Effector memory CD4-positive, alpha-beta T cell (primary cell): ENCODE data around the gene SCAI.

Source experiments
- DNase-seq, 3 donors: peaks; one replicate each; pipeline ENCODE4 v3.0.0-alpha.2; 2020
- H3K27ac ChIP-seq: 2 replicates; pipeline ENCODE4 v1.7.0; 2013; ENCODE audit warnings: mild to moderate bottlenecking, low read length, moderate library complexity; ENCODE audit not compliant: insufficient read depth, poor library complexity, severe bottlenecking
- H3K27me3 ChIP-seq: replicated peaks from 2 replicates; pipeline ENCODE4 v1.7.0; 2013; ENCODE audit warnings: mild to moderate bottlenecking, low read length; ENCODE audit not compliant: insufficient read depth, control insufficient read depth, poor library complexity, severe bottlenecking
- H3K36me3 ChIP-seq: 2 replicates; pipeline ENCODE4 v1.7.0; 2013; ENCODE audit warnings: mild to moderate bottlenecking, low read length, moderate library complexity; ENCODE audit not compliant: control insufficient read depth, insufficient read depth
- H3K4me1 ChIP-seq: 2 replicates; pipeline ENCODE4 v1.7.0; 2013; ENCODE audit warnings: low read length, mild to moderate bottlenecking; ENCODE audit not compliant: control insufficient read depth, insufficient read depth, poor library complexity, severe bottlenecking
- H3K4me3 ChIP-seq: 2 replicates; pipeline ENCODE4 v1.7.0; 2013; ENCODE audit warnings: low read length, low read depth, mild to moderate bottlenecking; ENCODE audit not compliant: insufficient read depth, poor library complexity, severe bottlenecking
- H3K9me3 ChIP-seq: 2 replicates; pipeline ENCODE4 v1.7.0; 2013; ENCODE audit warnings: mild to moderate bottlenecking, low read length, moderate library complexity; ENCODE audit not compliant: control insufficient read depth

SCAI gene

DNA sequence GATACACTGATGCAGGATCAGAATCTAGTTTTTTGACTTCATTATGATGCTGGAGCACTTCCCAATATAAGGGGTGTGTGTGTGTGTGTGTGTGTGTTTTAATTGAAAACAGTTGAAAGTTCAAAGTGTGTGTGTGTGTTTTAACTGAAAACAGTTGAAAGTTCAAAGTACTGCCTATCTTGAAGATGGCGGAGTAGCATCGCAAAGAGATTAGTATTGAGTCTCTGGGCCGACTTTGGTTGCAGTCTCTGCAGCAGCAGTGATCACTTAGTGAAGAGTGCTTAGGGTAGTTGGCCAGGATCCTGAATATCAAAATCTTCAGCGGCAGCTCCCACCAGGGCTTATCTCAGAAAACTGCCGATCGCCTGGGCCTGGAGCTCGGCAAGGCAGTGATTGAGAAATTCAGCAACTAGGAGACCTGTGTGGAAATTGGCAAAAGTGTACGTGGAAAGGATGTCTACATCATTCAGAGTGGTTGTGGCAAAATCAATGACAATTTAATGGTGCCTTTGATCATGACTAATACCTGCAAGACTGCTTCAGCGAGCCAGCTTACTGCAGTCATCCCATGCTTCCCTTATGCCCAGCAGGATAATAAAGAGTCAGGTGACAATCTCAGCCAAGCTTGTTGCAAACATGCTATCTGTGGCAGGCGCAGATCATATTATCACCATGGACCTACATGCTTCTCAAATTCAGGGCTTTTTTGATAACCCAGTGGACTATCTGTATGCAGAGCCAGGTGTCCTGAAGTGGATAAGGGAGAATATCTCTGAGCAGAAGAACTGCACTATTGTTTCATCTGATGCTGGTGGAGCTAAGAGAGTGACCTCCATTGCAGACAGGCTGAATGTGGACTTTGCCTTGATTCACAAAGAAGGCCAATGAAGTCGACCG, 7.3 kb upstream of the SCAI start:
- H3K4me3 ChIP-seq = no peak overlapping the region
- DNase-seq = no peak
- H3K4me1 ChIP-seq = peaks cover 2% of the 10 kb centered on the region
- peaks cover 52% of the 10 kb centered on the region for H3K36me3 ChIP-seq
- H3K27me3 ChIP-seq = no peaks in the 10 kb centered on the region
- no peak overlapping the region for H3K27ac ChIP-seq
- no peaks in the 10 kb centered on the region for H3K9me3 ChIP-seq

DNA sequence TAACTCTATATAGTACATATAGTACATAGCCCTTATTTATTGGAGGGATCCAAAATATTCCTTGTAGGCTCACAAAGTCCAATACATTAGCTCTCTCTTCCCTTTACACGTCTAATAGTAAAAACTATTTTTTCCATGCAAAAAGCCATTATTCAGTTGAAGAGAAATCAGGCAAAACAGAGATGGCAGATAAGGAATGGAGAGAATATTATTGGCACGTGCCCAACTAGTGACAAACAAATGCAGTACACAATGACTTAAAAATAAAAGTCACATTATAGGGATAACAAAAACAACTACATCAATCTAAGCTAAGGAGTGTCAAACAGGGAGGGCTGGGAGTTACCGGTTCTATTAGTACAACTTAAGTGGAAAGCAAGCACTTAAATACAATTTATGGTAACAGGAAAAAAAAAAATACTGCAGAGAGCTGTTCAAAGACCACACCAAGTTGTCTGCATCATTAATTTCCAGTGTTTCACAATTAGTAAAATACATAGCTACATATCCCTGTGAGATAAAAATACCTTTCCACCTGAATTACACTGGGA, 4.1 kb upstream of the SCAI start:
- no peak overlapping the region for H3K4me3 ChIP-seq
- H3K9me3 ChIP-seq = no peaks in the 10 kb centered on the region
- H3K36me3 ChIP-seq = peaks cover 31% of the 10 kb centered on the region
- no peak for DNase-seq
- no peaks in the 10 kb centered on the region for H3K27me3 ChIP-seq
- H3K27ac ChIP-seq = no peak overlapping the region
- H3K4me1 ChIP-seq = peaks cover 2% of the 10 kb centered on the region

DNA sequence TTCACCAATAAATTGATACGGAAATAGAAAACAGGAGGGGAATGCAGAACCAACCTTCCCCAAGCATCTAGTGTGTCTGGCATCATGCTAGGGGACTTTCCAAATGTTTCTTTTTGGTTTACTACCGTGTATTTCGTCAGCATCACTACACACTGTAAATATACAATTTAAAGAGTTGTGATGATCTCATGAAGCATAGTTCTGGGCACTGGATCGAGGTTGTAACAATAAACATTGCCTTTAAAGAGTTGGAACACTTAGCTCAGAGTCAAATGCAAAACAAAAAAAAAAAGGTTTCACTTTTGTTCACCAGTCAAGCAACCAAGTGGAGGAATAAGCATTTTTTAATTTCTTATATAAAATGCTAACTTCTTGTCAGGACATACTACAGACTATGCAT, 2.9 kb upstream of the SCAI start:
- Histone ChIP-seq H3K4me3 (no peak overlapping the region), H3K36me3 (peaks cover 23% of the 10 kb centered on the region), H3K9me3 (no peaks in the 10 kb centered on the region), H3K27me3 (no peaks in the 10 kb centered on the region), H3K27ac (no peak overlapping the region), H3K4me1 (peaks cover 2% of the 10 kb centered on the region)
- DNase-seq = no peak

GRCh38 chr9:125145425-125145824, 2.1 kb upstream of the SCAI start:
- H3K27ac ChIP-seq = no peak overlapping the region
- no peak overlapping the region for H3K4me3 ChIP-seq
- no peaks in the 10 kb centered on the region for H3K27me3 ChIP-seq
- DNase-seq = no peak
- peaks cover 2% of the 10 kb centered on the region for H3K4me1 ChIP-seq
- H3K9me3 ChIP-seq = no peaks in the 10 kb centered on the region
- H3K36me3 ChIP-seq = peaks cover 15% of the 10 kb centered on the region

DNA sequence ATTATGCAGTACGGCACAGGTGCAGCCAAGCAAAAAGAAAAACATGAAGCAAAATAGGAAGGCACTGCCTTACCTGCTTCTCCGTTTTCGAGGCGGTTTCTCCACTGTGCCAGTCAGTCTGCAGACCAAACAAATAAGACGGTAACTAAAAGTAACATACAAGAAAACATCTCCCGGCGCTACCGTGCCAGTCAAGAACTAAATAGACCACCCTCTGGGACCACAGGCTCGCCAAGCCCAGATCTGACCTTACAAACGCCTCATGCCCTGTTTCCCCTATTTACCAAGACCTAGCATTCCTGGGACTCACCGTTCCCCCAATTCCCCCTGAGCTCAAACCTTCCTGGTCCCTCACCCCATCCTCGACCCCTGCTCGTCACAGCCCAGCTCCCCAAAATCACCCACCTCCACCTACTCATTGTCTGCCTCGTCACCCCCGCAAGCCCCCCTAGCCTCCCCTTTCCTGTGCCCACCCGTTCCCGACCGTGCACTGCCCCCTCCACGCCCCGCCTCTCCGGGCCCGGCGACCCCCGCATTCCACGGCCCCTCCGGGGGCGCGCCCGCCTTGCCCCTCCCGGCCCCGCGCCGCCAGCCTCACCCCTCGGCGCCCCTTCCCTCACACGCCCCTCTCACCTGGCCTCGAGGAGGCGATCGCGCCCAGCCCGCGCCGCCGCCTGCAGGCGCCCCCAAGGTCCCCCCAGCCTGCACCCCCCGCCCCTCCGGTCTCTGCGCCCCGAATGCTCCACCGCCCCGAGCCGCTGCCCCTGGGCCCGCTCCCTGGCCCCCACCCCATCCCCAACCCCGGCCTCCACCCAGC, 560 bp downstream of the SCAI start:
- Histone ChIP-seq H3K9me3 (no peaks in the 10 kb centered on the region), H3K27me3 (no peaks in the 10 kb centered on the region), H3K27ac (peak overlapping the region; percentile 46), H3K4me3 (peak overlapping the region; percentile 61), H3K4me1 (no peaks in the 10 kb centered on the region), H3K36me3 (no peaks in the 10 kb centered on the region)
- no peak for DNase-seq

- Histone ChIP-seq H3K36me3 (no peaks in the 10 kb centered on the region), H3K4me3 (no peak overlapping the region), H3K27me3 (no peaks in the 10 kb centered on the region), H3K27ac (no peak overlapping the region), H3K4me1 (no peaks in the 10 kb centered on the region), H3K9me3 (no peaks in the 10 kb centered on the region)
- DNase-seq = no peak
These were observed 1.6 kb downstream of the SCAI start for GRCh38 chr9:125141751-125142150.

DNA sequence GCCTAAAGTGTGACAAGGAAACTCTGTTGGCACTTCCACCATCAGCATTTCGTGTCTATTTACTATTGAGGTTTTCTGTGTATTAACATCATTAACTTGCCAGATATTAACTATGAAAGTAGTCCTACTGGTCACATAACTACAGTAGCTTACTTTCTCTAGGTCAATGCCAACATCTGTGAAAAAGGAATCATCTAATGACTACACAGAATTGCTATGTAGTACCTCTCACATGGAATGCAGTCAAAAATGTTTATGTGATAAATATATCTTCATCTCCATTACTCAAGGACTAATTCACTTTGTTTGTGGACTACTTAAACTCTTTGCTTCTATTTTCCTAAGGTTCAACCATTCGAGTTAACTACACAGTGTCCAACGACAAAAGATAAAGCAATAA, 2.1 kb downstream of the SCAI start:
- Histone ChIP-seq H3K9me3 (no peaks in the 10 kb centered on the region), H3K27ac (no peak overlapping the region), H3K4me1 (no peaks in the 10 kb centered on the region), H3K36me3 (no peaks in the 10 kb centered on the region), H3K27me3 (no peaks in the 10 kb centered on the region), H3K4me3 (no peak overlapping the region)
- DNase-seq = no peak

DNA sequence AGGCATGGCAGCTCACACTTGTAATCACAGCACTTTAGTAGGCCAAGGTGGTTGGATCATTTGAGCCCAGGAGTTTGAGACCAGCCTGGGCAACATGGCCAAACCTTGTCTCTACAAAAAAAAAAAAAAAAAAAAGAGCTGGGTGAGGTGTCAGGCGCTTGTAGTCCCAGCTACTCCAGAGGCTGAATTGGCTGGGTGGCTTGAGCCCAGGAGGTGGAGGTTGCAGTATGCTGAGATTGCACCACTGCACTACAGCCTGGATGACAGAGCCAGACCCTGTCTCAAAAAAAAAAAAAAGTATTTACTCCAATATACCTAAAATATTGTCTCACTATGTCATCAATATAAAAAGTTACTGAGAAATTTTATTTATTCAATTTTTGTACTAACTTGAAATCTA, 2.8 kb downstream of the SCAI start:
- H3K9me3 ChIP-seq = no peaks in the 10 kb centered on the region
- no peak for DNase-seq
- no peaks in the 10 kb centered on the region for H3K36me3 ChIP-seq
- no peak overlapping the region for H3K4me3 ChIP-seq
- no peaks in the 10 kb centered on the region for H3K27me3 ChIP-seq
- no peaks in the 10 kb centered on the region for H3K4me1 ChIP-seq
- H3K27ac ChIP-seq = no peak overlapping the region

GRCh38 chr9:125137200-125137599, 6.1 kb downstream of the SCAI start:
- Histone ChIP-seq H3K4me1 (no peaks in the 10 kb centered on the region), H3K27me3 (no peaks in the 10 kb centered on the region), H3K27ac (no peak overlapping the region), H3K36me3 (no peaks in the 10 kb centered on the region), H3K4me3 (no peak overlapping the region), H3K9me3 (no peaks in the 10 kb centered on the region)
- no peak for DNase-seq

- Histone ChIP-seq H3K4me1 (no peaks in the 10 kb centered on the region), H3K9me3 (no peaks in the 10 kb centered on the region), H3K36me3 (no peaks in the 10 kb centered on the region), H3K27me3 (no peaks in the 10 kb centered on the region), H3K4me3 (no peak overlapping the region), H3K27ac (no peak overlapping the region)
- DNase-seq = no peak
These were observed 8.4 kb downstream of the SCAI start for GRCh38 chr9:125134976-125135375.
